Umbilical cord (tissue), 2 donors: ENCODE measurements around the gene RAD51B. TPM values are rescaled to one million over a fixed set of nuclear protein-coding genes. Genes with fewer than 3 reads are reported as not detected.

Experiments
- DNase-seq: peaks from one replicate; pipeline ENCODE4 v3.0.0-alpha.2; 2015; ENCODE audit warnings: low spot score
- total RNA-seq: library from RNA; depleted of rRNA; stranded (reverse); fragments of >200 nt; gene quantifications from one replicate; pipeline ENCODE4 v1.2.3, GENCODE V29; 2014; ENCODE audit warnings: low replicate concordance; ENCODE audit not compliant: insufficient read depth

RAD51B gene
- total RNA-seq, 1 donor from 2014 or later = 34.2 TPM

- no peak for DNase-seq
Measured at GRCh38 chr14:68587931-68588330, 768.4 kb downstream of the RAD51B start.

GRCh38 chr14:68589447-68590200, 770.0 kb downstream of the RAD51B start:
- peak; percentile 98 for DNase-seq

- DNase-seq = no peak
Measured at GRCh38 chr14:68590201-68590522, 770.6 kb downstream of the RAD51B start.

- DNase-seq = no peak
Measured at GRCh38 chr14:68591786-68592185, 772.2 kb downstream of the RAD51B start.

GRCh38 chr14:68592948-68593556, 773.5 kb downstream of the RAD51B start:
- DNase-seq = no peak

GRCh38 chr14:68593806-68594536, 774.4 kb downstream of the RAD51B start:
- peak; percentile 72 for DNase-seq

GRCh38 chr14:68594737-68595380, 775.3 kb downstream of the RAD51B start:
- DNase-seq = no peak

- no peak for DNase-seq
Measured at GRCh38 chr14:68596211-68596610, 776.6 kb downstream of the RAD51B start.

GRCh38 chr14:68596701-68597100, 777.1 kb downstream of the RAD51B start:
- DNase-seq = no peak

GRCh38 chr14:68598089-68598488, 778.5 kb downstream of the RAD51B start:
- DNase-seq = no peak

GRCh38 chr14:68598621-68599447, 779.3 kb downstream of the RAD51B start:
- peak; percentile 83 for DNase-seq

- no peak for DNase-seq
Measured at GRCh38 chr14:68599896-68600610, 780.5 kb downstream of the RAD51B start.

- no peak for DNase-seq
Measured at GRCh38 chr14:68602507-68602906, 782.9 kb downstream of the RAD51B start.

GRCh38 chr14:68603533-68604360, 784.2 kb downstream of the RAD51B start:
- no peak for DNase-seq

- DNase-seq = no peak
Measured at GRCh38 chr14:68604361-68604730, 784.8 kb downstream of the RAD51B start.

GRCh38 chr14:68604822-68605221, 785.2 kb downstream of the RAD51B start:
- no peak for DNase-seq

- no peak for DNase-seq
Measured at GRCh38 chr14:68606176-68606575, 786.6 kb downstream of the RAD51B start.

GRCh38 chr14:68606644-68607043, 787.1 kb downstream of the RAD51B start:
- no peak for DNase-seq

GRCh38 chr14:68607081-68607866, 787.7 kb downstream of the RAD51B start:
- peak; percentile 82 for DNase-seq
